GM21737 (cell line): Measurements from ENCODE around the gene GDA.
"Not testable (repeated sequence)": the region's sequence is repeated elsewhere in the genome, so short reads cannot be mapped to it uniquely, and the experiment has no call there.

ENCODE experiments used
- ATAC-seq: cut with Tn5 transposase; IDR thresholded peaks from one replicate; pipeline ENCODE4 v1.9.1; 2021; ENCODE audit warnings: mild to moderate bottlenecking, moderate library complexity; ENCODE audit not compliant: unreplicated experiment

GDA gene

DNA sequence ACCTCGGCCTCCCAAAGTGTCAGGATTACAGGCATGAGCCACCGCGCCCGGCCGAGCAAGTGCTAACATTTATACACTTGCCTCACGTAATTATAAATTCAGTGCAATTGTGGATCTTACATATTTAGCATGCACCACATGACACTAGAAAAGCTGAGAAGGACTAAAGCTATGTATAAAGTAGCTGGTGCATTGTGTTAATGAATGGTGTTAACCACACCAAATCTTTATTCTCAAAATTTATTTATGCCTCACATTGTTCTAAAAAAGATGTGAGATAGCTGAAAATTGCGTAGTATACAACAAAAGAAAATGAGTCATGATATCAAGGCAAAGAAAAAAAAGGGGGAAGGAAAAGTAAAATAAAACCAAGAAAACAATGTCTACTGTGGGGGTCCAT, 54.8 kb downstream of the GDA start:
- ATAC-seq: no peak

DNA sequence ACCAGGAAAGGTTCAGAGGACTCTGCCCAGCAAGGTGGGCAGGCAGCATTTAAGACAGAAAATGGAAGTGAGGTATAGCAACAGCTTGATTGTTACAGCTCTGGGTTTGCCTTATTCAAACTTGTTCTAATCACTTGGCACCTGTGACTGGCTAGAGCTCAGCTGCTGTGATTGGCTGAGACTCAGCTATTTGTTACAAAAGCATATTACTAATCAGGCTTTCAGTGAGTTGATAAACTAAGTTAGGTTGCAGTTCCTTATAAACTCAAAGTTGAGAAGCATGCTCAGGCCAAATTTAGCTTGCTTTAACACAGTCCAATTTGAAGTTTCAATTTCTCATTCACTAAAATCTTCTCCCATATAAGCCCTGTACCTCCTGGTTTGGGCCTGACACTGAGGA, 56.3 kb downstream of the GDA start:
- peak; percentile 58 for ATAC-seq

DNA sequence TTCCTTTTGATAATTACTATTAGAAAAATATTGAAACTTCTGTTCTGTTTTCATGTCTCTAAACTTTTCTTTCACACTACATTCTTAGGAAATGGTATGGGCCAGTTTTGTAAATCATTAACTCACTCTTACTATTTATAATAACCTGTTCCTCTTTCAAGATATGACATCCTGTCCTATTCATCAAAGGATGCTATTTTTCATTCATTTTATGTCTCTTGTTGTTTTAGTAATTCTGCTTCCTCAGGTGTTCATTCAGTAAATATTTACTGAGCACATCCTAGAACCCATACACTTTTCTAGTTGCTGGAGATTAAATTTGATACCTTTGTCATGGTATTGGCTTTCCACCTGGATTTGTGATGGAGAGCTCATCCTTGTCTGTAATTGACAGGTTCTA, 58.0 kb downstream of the GDA start:
- ATAC-seq: peak; percentile 50

DNA sequence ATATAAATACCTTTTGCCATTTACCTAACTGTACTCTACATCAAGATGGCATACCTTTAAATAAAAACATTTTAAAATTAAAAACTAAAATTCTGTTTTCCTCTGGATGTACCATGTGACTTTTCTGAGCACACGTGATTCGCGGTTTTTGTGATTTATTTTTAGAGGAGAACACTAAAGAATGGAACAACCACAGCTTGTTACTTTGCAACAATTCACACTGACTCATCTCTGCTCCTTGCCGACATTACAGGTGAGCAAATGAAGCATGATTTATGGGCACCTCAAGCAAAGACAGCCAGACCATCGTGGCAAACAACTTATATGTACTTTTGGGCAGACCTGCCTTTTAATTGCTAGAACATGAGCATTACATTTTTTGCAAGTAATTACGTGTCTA, 61.3 kb downstream of the GDA start:
- no peak for ATAC-seq

DNA sequence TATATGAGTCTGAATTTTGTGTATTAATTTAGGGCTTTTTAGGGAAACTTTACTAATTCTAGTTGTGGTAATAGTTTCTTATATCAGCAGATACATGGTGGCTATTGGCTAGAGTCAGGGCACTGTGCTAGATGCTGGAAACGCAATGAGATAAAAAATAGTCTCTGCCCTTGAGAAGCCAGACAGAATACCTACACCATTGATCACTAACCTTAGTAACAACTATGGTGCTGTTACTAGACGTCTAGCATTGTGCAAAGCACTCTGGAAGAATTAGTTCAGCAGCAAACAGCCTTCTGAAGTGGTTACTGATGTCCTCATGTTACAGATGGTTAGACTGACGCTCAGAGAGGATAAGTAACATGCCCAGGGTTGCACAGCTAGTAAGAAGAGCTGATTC, 61.8 kb downstream of the GDA start:
- ATAC-seq: no peak

DNA sequence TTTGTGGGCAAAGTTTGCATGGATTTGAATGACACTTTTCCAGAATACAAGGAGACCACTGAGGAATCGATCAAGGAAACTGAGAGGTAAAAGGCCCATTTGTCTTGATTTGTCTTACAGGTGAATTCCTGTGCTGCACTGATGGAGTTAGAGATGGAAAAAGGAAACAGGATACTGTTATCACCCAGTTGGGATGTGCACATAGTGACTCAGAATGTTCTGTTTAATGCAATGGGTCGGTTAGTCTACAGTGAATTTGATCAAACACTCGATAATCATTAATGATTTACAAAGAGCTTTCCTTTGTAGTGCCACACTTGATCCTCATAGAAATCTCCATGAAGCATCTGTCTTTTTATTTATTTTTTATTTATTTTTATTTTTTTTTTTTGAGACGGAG, 64.7 kb downstream of the GDA start:
- no peak for ATAC-seq

DNA sequence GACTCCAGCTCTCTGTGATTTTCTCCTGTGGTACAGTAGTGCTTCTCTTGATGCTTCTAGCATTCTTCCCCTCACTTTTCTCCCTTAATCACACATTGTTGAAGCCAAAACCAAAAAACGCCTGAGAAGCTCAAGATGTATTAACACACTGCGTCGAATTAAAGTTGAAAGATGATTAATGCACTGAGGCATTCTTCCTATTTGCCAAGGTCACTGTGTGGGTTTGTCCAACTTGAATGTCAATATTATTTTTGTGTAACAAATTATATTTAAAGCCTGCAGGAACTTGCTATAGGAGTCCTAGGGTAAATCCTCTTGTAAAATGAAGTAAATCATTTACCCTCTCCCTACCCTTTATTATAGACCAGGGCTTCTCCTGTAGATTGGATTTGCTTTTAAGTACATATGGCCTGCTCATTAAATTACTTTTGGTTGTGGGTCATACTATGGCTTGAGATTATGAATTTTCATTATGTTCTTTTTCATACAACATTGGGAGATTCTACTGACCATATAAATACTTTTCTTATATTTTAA, 68.1 kb downstream of the GDA start:
- no peak for ATAC-seq

DNA sequence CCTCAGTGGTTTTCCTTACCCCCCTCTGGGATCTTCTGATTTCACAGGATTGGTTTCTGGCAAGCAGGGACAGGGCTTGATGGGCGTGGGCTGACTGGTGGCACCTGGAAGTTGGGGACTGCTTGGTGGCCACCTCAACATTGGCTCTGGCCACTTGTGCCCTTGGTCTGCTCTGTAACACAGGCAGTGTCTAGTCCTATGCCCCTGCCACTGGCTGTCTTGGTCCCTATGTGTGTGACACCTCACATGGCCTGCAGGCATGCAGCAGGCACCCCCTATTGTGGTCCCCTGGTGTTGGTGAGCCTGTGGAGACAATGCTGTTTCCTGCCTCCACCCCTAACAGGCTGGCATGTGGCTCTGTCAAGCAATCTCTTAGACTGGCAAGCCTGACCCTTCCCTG, 71.3 kb downstream of the GDA start:
- ATAC-seq: no peak

DNA sequence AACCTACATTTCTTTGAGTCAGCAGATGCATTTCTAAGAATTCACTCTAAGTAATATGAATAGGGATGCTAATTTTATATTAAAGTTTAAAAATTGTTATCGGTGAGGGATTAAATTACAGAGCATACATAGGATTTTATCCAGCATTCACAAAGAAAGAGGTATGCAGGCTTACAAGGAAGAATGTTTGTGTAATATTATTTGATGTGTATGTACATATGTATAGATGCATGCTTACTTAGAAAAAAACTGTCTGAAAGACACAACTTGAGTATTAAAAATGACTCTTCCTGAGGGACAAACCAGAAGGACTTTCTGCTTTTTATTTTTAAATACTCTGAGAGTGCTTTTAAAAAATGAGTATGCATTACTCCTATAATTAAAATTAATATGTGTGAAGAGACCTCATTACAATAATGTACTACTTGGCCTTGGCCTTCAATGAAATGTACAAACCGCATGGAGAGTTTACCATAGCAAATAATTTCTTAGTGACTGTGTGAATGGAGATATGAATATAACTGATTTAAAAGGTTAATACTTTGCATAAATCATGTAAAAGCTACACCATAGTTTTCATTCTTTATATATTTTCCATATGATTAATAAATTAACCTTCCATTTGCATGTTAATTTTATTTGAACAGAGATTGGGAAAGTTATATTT, 77.0 kb downstream of the GDA start:
- no peak for ATAC-seq

DNA sequence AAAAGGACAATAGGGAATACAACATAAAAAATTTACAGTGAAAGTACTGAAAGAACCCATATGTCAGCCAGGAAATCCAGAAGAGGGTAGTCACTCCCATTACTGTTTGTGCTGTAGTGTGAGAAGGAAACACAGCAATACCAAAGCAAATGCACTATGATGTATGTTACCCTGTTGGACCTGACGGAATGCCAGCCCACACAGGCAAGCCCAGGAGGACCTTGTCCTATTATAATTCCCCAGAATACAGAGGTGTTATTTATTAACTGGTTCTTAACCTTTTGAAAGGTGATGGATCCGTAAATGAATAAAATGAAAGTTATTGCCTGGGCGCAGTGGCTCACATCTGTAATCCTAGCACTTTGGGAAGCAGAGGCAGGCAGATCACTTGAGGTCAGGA, 79.0 kb downstream of the GDA start:
- no peak for ATAC-seq

DNA sequence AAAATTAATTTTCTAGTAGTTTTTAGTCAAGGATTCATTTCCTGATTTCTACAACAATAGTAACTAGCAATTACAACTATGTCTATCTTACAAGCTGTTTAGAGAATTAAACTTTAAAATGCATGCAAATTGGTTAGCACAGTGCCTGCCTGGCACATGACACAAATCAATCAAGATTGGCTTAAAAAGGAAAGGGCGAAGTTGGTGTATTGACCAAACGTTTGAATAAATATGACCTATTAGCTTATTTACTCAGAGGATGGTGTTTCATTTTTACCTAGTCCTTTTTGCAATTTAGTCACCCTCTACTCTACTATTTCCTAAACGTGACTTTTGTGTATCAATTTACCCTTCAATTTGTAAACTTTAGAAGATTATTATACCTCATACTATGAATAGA, 83.5 kb downstream of the GDA start:
- no peak for ATAC-seq

DNA sequence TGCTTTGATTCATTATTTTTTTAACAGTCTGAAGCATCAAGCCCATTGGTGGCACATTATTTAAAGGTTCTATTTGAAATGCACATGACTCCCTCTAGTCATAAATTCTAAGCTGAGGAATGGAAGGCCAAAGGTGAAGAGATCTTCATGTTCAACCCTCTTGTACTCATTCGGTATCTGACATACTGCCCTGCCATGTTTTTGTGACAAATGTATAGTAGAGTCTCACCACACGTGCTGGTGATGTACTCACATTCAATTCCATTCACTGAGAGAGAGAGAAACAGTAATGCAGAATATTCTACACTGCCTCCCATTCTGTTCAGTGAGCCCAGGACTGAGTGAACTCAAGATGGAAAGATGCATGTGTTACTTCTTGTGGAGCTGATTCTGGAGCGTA, 98.3 kb downstream of the GDA start:
- no peak for ATAC-seq

DNA sequence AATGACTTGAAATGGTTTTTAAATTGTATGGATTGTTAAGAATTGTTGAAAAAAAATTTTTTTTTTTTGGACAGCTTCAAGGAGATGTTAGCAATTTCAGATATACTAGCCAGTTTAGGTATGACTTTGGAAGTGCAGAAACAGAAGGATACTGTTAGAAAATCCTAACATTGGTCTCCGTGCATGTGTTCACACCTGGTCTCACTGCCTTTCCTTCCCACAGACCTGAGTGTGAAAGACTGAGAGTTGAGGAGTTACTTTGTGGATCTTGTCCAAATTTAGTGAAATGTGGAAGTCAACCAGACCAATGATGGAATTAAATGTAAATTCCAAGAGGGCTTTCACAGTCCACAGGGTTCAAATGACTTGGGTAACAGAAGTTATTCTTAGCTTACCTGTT, 102.3 kb downstream of the GDA start:
- ATAC-seq: no peak

DNA sequence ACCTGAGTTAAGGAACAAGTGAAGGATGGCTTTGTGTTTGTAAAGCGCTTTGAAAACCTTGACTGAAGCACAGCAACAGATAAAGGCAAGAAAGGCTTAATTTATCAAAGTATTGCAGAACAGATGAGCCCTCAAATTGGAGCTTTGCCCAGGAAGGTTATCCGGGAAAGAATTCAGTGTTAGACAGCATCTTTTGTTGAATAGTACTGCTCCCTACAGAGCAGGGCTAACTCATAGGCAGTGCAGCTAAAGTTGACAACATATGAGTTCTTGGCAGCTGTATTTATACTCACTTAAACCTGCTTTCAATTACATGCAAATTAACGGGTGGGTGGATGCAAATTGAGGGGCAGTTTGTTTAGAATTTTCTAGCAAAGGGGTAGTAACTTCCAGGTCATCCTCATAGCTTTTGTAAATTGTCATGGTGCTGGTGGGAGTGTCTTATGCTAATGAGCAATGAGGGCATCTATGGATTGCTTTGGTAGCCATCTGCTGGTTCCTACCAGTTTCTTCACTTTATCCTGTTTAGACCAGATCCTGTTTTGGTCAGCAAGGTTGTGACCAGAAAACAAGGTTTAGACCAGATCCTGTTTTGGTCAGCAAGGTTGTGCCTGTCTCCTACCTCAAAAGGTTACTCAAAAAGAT, 105.8 kb downstream of the GDA start:
- ATAC-seq: no peak

DNA sequence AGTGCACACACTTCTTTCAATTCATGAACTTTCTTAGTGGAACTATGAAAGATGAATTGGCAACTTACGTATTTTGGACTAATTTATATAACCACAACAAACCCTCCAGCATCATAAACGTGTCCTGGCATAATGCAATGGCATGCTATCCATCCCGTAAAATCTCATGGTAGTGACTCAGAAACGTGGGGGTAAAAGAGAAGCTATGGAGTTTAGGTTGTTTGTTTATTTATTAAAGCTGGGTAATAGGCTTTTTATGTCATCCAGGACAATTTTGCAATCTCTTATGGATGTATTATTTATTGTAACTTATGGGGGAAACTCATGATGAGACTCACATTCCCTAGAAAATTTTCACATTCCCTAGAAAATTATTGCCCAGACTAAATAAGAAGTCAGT, 106.3 kb downstream of the GDA start:
- no peak for ATAC-seq

DNA sequence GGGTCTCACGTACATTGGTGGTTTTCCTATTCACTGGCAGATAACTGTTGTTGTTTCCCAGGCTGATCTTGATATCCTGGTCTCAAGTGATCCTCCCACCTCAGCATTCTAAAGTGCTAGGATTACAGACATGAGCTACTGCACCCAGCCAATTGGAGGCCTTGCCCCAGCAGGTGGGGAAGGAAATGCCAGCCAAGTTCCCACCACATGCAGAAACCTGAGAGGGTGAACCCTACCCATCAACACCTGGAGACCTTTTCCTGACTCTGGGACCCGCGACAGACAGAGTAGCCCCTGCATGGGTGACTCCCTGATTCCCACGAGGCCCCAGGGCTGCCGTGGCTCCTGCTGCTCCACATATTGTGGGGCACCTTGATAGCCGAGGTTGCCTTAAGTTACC, 107.7 kb downstream of the GDA start:
- ATAC-seq: no peak

DNA sequence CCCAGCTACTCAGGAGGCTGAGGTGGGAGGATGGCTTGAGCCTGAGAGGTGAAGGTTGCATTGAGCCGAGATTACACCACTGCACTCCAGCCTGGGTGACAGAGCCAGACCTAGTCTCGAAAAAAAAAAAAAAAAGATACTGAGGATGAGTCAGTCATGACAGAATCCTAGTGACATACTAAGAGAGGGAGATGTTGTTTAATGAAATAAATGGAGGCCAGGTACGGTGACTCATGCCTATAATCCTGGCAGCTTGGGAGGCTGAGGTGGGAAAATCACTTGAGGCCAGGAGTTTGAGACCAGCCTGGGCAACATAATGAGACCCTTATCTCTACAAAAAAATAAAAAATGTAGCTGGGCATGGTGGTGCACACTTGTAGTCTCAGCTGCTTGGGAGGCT, 108.6 kb downstream of the GDA start:
- no peak for ATAC-seq

DNA sequence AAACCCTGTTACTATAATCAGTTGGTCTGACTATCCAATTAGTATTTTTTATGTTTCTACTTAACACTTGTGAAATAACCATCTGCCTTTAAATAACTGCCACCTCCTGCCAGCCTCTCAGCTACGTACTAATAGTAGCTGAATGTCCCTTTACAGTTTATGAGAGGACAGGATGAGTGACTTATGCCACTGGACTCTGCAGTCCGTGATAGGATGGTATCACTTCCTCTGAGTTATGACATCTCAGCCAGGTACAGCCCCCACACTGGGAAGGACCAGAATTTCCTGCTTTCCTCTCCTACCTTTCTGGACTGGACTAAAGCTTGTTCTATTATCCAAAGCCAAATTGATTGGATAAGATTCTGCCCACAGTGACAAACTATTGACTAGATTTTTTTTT, 112.8 kb downstream of the GDA start:
- no peak for ATAC-seq

DNA sequence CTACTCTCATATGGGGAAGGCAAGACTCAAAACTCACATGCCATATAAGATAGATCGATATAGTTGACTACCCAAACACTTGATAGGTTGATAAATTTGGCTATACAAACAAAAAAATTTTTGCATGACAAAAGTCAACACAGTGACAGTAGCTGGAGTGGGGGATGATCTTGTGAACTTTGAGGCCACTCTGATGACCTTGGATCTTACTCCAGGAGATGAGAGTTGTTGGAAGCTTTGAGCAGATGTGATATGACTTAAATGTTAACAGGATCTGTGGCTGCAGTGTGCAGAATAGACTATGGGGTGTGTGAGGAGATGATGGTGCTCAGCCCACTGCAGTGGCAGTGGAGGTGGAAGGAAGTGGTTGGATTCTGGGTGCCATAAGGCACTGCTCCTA, 114.3 kb downstream of the GDA start:
- no peak for ATAC-seq

DNA sequence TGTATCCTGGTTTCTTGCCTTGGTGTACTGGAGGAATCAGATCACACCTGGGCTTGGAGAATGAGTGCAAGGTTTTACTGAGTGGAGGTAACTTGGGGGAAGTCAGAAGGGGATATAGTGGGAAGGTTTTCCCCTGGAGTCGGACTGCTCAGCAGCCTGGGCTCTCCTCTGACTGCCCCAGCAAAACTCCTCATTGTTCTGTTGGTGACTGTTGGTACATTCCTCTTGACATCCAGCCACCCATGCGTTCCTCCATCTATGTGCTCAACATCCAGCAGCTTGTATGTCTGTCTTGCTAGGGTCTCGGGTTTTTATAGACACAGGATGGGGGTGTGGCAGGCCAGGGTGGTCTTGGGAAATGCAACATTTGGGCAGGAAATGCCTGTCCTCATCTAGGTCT, 119.7 kb downstream of the GDA start:
- no peak for ATAC-seq

DNA sequence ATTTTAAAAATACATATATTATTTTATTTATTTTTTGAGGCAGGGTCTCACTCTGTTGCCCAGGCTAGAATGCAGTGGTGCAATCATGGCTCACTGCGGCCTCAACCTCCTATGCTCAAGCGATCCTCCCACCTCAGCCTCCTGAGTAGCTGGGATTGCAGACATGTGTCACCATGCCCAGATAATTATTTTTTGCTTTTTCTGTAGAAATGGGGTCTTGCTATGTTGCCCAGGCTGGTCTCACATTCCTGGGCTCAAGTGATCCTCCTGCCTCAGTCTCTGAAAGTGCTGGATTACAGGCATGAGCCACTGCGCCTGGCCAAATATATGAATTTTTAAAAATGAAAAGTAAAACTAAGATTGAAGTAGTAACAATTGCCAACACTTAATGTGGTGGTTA, 121.1 kb downstream of the GDA start:
- not testable (repeated sequence) for ATAC-seq

DNA sequence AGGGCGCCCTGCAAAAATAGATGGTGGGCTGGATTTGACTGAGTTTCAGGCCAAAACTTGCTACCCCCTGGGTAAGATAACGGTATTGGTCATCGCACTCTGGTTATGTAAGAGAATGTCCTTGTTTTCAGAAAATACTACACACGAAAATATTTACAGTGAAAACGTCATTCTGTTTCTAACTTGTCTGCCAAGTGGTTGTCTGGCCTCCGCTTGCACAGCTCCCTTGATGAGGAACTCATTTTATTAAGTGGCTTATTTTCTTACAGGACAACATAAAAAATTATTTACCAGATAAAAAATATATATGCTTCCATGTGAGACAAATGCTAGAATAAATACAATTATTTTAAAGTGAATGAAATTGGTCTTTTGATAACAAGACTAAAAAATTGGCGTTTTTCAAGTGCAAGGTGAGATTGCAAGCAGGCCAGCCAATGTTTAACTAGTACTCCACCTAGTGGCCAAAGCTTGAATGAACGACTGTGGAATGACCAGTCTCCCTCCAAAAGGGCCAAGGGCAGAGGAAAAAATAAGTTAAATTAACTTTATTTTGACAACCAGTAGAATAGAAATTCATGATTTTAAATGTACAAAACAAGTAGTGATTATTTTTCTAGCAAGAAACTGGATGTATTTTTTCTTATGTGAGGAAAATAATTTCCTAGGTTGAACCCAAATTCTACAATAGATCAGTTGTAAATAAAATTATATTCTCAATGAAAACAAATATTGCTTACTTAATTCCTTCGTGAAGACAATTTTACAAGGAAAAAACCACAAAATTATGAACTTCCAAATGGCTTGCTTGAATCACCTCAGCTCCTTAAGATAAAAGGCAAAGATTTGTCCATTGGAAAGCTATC, 122.6 kb downstream of the GDA start:
- ATAC-seq: no peak
